ENCODE data around the gene ZNF608.

- no peak for TF ChIP-seq CTCF (conservative IDR thresholded peaks at IDR 0.05; ENCODE audit: low read length)
- TF ChIP-seq EZH2phosphoT487 (IDR thresholded peaks at IDR 0.05; ENCODE audit: borderline replicate concordance, low read depth, low read length): no peak
Measured at GRCh38 chr5:124701016-124701415, 45.4 kb downstream of the ZNF608 start.
